Activated CD4-positive, CD25-positive, alpha-beta regulatory T cell treated with anti-CD3 and anti-CD28 coated beads, Interleukin-2, amount 50 U/mL, for 72 hours (primary cell): Measurements from ENCODE around the gene PTGES2.

Source experiments
- DNase-seq: peaks from one replicate; pipeline ENCODE4 v3.0.0; 2021

The PTGES2 gene

GRCh38 chr9:128153060-128153946 is 25.8 kb upstream of the PTGES2 start:
- DNase-seq: no peak

GRCh38 chr9:128152133-128153059 is 24.9 kb upstream of the PTGES2 start:
- no peak for DNase-seq

- DNase-seq: no peak
Measured at GRCh38 chr9:128151309-128152132, 24.0 kb upstream of the PTGES2 start.

- no peak for DNase-seq
Measured at GRCh38 chr9:128150594-128151308, 23.2 kb upstream of the PTGES2 start.

GRCh38 chr9:128149951-128150593 is 22.5 kb upstream of the PTGES2 start:
- no peak for DNase-seq

GRCh38 chr9:128149001-128149701 is 21.6 kb upstream of the PTGES2 start, which contains the start of gene LCN2:
Gene LCN2, plus strand, starts transcription at chr9:128149453. Its CDS starts 73 bp downstream, at chr9:128149526.
- DNase-seq: no peak

GRCh38 chr9:128148509-128149000 is 21.0 kb upstream of the PTGES2 start:
- no peak for DNase-seq

- DNase-seq: no peak
Measured at GRCh38 chr9:128146591-128147120, 19.1 kb upstream of the PTGES2 start.

- DNase-seq: no peak
Measured at GRCh38 chr9:128145951-128146351, 18.4 kb upstream of the PTGES2 start.

- DNase-seq: no peak
Measured at GRCh38 chr9:128145536-128145935, 18.0 kb upstream of the PTGES2 start.

GRCh38 chr9:128144239-128145181 is 17.0 kb upstream of the PTGES2 start:
- DNase-seq: no peak

- DNase-seq: no peak
Measured at GRCh38 chr9:128143525-128144238, 16.2 kb upstream of the PTGES2 start.

GRCh38 chr9:128142596-128142995 is 15.1 kb upstream of the PTGES2 start:
- no peak for DNase-seq

GRCh38 chr9:128142061-128142460 is 14.5 kb upstream of the PTGES2 start:
- no peak for DNase-seq

GRCh38 chr9:128141604-128142003 is 14.1 kb upstream of the PTGES2 start:
- DNase-seq: no peak

- no peak for DNase-seq
Measured at GRCh38 chr9:128139621-128140020, 12.1 kb upstream of the PTGES2 start.

- DNase-seq: no peak
Measured at GRCh38 chr9:128138001-128138400, 10.5 kb upstream of the PTGES2 start.
